Natural killer cell (primary cell): ENCODE results near the gene SLC15A1. TPM values are rescaled to one million over a fixed set of nuclear protein-coding genes. Genes with fewer than 3 reads are reported as not detected.

ENCODE experiments used
- ATAC-seq, 3 donors: fragments of 150-1000 bp in 2 of 3; fragments of 200-7000 bp in 1 of 3; cut with Tn5 transposase; 1 replicate in 1 of 3; 2 replicates in 2 of 3; pipeline ENCODE4 v1.10.0; 2021; ENCODE audit warnings: mild to moderate bottlenecking in 2 of 3, moderate library complexity in 2 of 3
- DNase-seq, 2 donors: peaks; one replicate each; pipeline versions ENCODE4 v3.0.0 to v3.0.0-alpha.2; 2013 to 2021; ENCODE audit warnings: mixed read lengths in 1 of 2
- H3K27ac ChIP-seq: one replicate; pipeline ENCODE4 v1.5.1; 2013; ENCODE audit warnings: mild to moderate bottlenecking, low read length
- H3K27me3 ChIP-seq: one replicate; pipeline ENCODE4 v1.6.1; 2013; ENCODE audit warnings: low read length; ENCODE audit not compliant: control insufficient read depth, insufficient read depth
- H3K36me3 ChIP-seq: one replicate; pipeline ENCODE4 v1.6.1; 2013; ENCODE audit warnings: low read length; ENCODE audit not compliant: control insufficient read depth, insufficient read depth
- H3K4me1 ChIP-seq: one replicate; pipeline ENCODE4 v1.6.1; 2013; ENCODE audit warnings: low read length; ENCODE audit not compliant: control insufficient read depth, insufficient read depth
- H3K4me3 ChIP-seq: one replicate; pipeline ENCODE4 v1.5.1; 2013; ENCODE audit warnings: low read length
- H3K9me3 ChIP-seq: one replicate; pipeline ENCODE4 v1.6.1; 2013; ENCODE audit warnings: low read length; ENCODE audit not compliant: control insufficient read depth, insufficient read depth
- H3K27ac Mint-ChIP-seq, 2 donors: one replicate each; pipeline ENCODE4 v1.8.0; 2022; ENCODE audit warnings: mild to moderate bottlenecking in 2 of 2, mixed read lengths in 2 of 2, moderate library complexity in 1 of 2
- H3K27me3 Mint-ChIP-seq, 2 donors: one replicate each; pipeline ENCODE4 v1.8.0; 2022; ENCODE audit warnings: low read depth in 2 of 2, mixed read lengths in 2 of 2
- H3K36me3 Mint-ChIP-seq: one replicate; pipeline ENCODE4 v1.8.0; 2022; ENCODE audit warnings: mixed read lengths
- H3K4me1 Mint-ChIP-seq, 2 donors: one replicate each; pipeline ENCODE4 v1.8.0; 2022; ENCODE audit warnings: mixed read lengths in 2 of 2
- H3K4me3 Mint-ChIP-seq: one replicate; pipeline ENCODE4 v1.8.0; 2022; ENCODE audit warnings: mild to moderate bottlenecking, moderate library complexity, mixed read lengths
- H3K9me3 Mint-ChIP-seq, 2 donors: one replicate each; pipeline ENCODE4 v1.8.0; 2022; ENCODE audit warnings: mixed read lengths in 2 of 2
- CTCF ChIP-seq: fragments of 200-600 bp; IDR thresholded peaks from one replicate; pipeline ENCODE4 v1.8.0; 2022; ENCODE audit warnings: antibody characterized with exemption
- WGBS: methylation state at CpG from one replicate; pipeline ENCODE4 v1.1.7; 2013; ENCODE audit warnings: missing lambda C conversion rate; ENCODE audit not compliant: insufficient coverage; 5-methylcytosine and 5-hydroxymethylcytosine counted together
- intact Hi-C: fragments of 100-400 bp; cut with micrococcal nuclease; formaldehyde crosslinking; loops from one replicate; pipeline ENCODE4 v1.14.2; 2022
- total RNA-seq, 4 donors: library from RNA; stranded (reverse); fragments of 120-200 nt in 1 of 4; gene quantifications; one replicate each; pipeline versions ENCODE4 v1.2.3 to v1.2.4, GENCODE V29; 2013 to 2022

SLC15A1 gene
- total RNA-seq, 3 donors from 2014 or later (not counting 1 experiment from before 2014, with no cell fraction given), result not detected

- Mint-ChIP-seq H3K9me3 (no peaks in the 10 kb centered on the region), H3K27me3 (peaks cover 8 to 9% of the 10 kb centered on the region in 2 donors), H3K36me3 (no peaks in the 10 kb centered on the region), H3K27ac (no peak overlapping the region), H3K4me1 (no peaks in the 10 kb centered on the region), H3K4me3 (no peak overlapping the region)
- no peak for ATAC-seq
- no peak for TF ChIP-seq CTCF
- H3K27ac ChIP-seq, result no peak overlapping the region
- no peaks in the 10 kb centered on the region for H3K4me1 ChIP-seq
- no peaks in the 10 kb centered on the region for H3K36me3 ChIP-seq
- H3K9me3 ChIP-seq, result no peaks in the 10 kb centered on the region
- H3K27me3 ChIP-seq, result no peaks in the 10 kb centered on the region
- no peak for DNase-seq
- H3K4me3 ChIP-seq, result no peak overlapping the region
- WGBS, result 89% methylated on average over 7 of the region's 7 CpGs
- intact Hi-C loops, result no loop called here
Measured at GRCh38 chr13:98719527-98720250, 32.8 kb downstream of the SLC15A1 start.

GRCh38 chr13:98717891-98718290, 34.6 kb downstream of the SLC15A1 start:
- DNase-seq, result no peak
- no peak for TF ChIP-seq CTCF
- Histone ChIP-seq H3K4me3 (no peak overlapping the region), H3K36me3 (no peaks in the 10 kb centered on the region), H3K9me3 (no peaks in the 10 kb centered on the region), H3K27ac (no peak overlapping the region), H3K27me3 (no peaks in the 10 kb centered on the region), H3K4me1 (no peaks in the 10 kb centered on the region)
- WGBS, result 94% methylated on average over 5 of the region's 6 CpGs
- peaks cover 8 to 9% of the 10 kb centered on the region in 2 donors for H3K27me3 Mint-ChIP-seq
- no peaks in the 10 kb centered on the region for H3K36me3 Mint-ChIP-seq
- no peak overlapping the region for H3K27ac Mint-ChIP-seq
- intact Hi-C loops, result no loop called here
- no peaks in the 10 kb centered on the region for H3K4me1 Mint-ChIP-seq
- H3K4me3 Mint-ChIP-seq, result no peak overlapping the region
- no peak for ATAC-seq
- H3K9me3 Mint-ChIP-seq, result no peaks in the 10 kb centered on the region

- Histone ChIP-seq H3K27ac (no peak overlapping the region), H3K27me3 (no peaks in the 10 kb centered on the region), H3K9me3 (no peaks in the 10 kb centered on the region), H3K4me3 (no peak overlapping the region), H3K4me1 (no peaks in the 10 kb centered on the region), H3K36me3 (no peaks in the 10 kb centered on the region)
- TF ChIP-seq CTCF, result no peak
- H3K9me3 Mint-ChIP-seq, result no peaks in the 10 kb centered on the region
- ATAC-seq (no peak), DNase-seq (no peak)
- intact Hi-C loops, result no loop called here
- H3K4me3 Mint-ChIP-seq, result no peak overlapping the region
- no peaks in the 10 kb centered on the region for H3K36me3 Mint-ChIP-seq
- H3K27me3 Mint-ChIP-seq, result peaks cover 9% of the 10 kb centered on the region in 2 donors
- 78% methylated on average over 5 of the region's 5 CpGs for WGBS
- no peak overlapping the region for H3K27ac Mint-ChIP-seq
- H3K4me1 Mint-ChIP-seq, result no peaks in the 10 kb centered on the region
Measured at GRCh38 chr13:98717256-98717655, 35.2 kb downstream of the SLC15A1 start.

GRCh38 chr13:98710521-98710920, 42.0 kb downstream of the SLC15A1 start:
- no peaks in the 10 kb centered on the region for H3K27me3 ChIP-seq
- WGBS, result 90% methylated on average over 7 of the region's 7 CpGs
- H3K27me3 Mint-ChIP-seq, result peaks cover 5 to 30% of the 10 kb centered on the region in 2 donors
- intact Hi-C loops, result no loop called here
- no peak for TF ChIP-seq CTCF
- H3K4me1 Mint-ChIP-seq, result no peaks in the 10 kb centered on the region
- no peaks in the 10 kb centered on the region for H3K9me3 Mint-ChIP-seq
- ATAC-seq (no peak), DNase-seq (no peak)
- H3K27ac ChIP-seq, result no peak overlapping the region
- no peaks in the 10 kb centered on the region for H3K4me1 ChIP-seq
- no peak overlapping the region for H3K27ac Mint-ChIP-seq
- H3K9me3 ChIP-seq, result no peaks in the 10 kb centered on the region
- no peaks in the 10 kb centered on the region for H3K36me3 ChIP-seq
- H3K36me3 Mint-ChIP-seq, result no peaks in the 10 kb centered on the region
- H3K4me3 Mint-ChIP-seq, result no peak overlapping the region
- H3K4me3 ChIP-seq, result no peak overlapping the region
